ENCODE results near the gene ACTRT3.

- TF ChIP-seq ZNF274 (IDR thresholded peaks at IDR 0.05; ENCODE audit: low read depth, low read length) (no peak), YY1 (IDR thresholded peaks at IDR 0.05; ENCODE audit: insufficient read depth, insufficient read length) (no peak), SUZ12 (IDR thresholded peaks at IDR 0.05; ENCODE audit: extremely low read depth, insufficient read depth, insufficient read length) (no peak)
Measured at GRCh38 chr3:169812332-169813235, 43.2 kb upstream of the ACTRT3 start, which contains the start of the genes LRRC34 and LRRIQ4.
